K562 (cell line): ENCODE results near the gene B3GAT3. TPM values are rescaled to one million over a fixed set of nuclear protein-coding genes. Genes with fewer than 3 reads are reported as not detected.

Source experiments
- COPS2 ChIP-seq: fragments of 450-650 bp; conservative IDR thresholded peaks from 2 replicates; pipeline ENCODE4 v1.6.1; 2016; ENCODE audit warnings: mild to moderate bottlenecking, moderate library complexity
- CREBBP ChIP-seq: IDR thresholded peaks from one replicate; pipeline ENCODE4 v1.6.1; 2012; ENCODE audit warnings: low read depth, mild to moderate bottlenecking, control low read depth, inconsistent platforms, low read length
- HDAC3 ChIP-seq: fragments of 450-650 bp; IDR thresholded peaks from 2 replicates; pipeline ENCODE4 v1.6.1; 2018; ENCODE audit warnings: borderline replicate concordance, mild to moderate bottlenecking, moderate library complexity; ENCODE audit not compliant: partially characterized antibody
- HNRNPUL1 ChIP-seq: fragments of 200-400 bp; formaldehyde crosslinking; IDR thresholded peaks from 2 replicates; pipeline ENCODE4 v1.6.1; 2017; ENCODE audit warnings: low read length
- MAFK ChIP-seq: IDR thresholded peaks from 2 replicates; pipeline ENCODE4 v1.6.1; 2011; ENCODE audit warnings: low read length, improper control_type of control experiment
- RBM25 ChIP-seq: fragments of 200-400 bp; formaldehyde crosslinking; IDR thresholded peaks from 2 replicates; pipeline ENCODE4 v1.6.1; 2018; ENCODE audit warnings: low read length, low read depth, moderate library complexity; ENCODE audit not compliant: severe bottlenecking
- SAFB ChIP-seq: fragments of 200-400 bp; formaldehyde crosslinking; IDR thresholded peaks from 2 replicates; pipeline ENCODE4 v1.6.1; 2017; ENCODE audit warnings: low read depth, low read length, borderline replicate concordance
- TAF1 ChIP-seq: IDR thresholded peaks from 2 replicates; pipeline ENCODE4 v1.6.1; 2011; ENCODE audit warnings: mild to moderate bottlenecking, low read length, moderate library complexity; ENCODE audit not compliant: insufficient read depth, control insufficient read depth, severe bottlenecking; ENCODE audit errors: extremely low read depth
- ZNF431 ChIP-seq: sonication (generic); formaldehyde crosslinking; IDR thresholded peaks from 2 replicates; pipeline ENCODE4 v1.8.0; 2022; ENCODE audit warnings: mild to moderate bottlenecking, missing genetic modification reagents
- polyA plus RNA-seq, 8 experiments: library from polyadenylated mRNA; depleted of rRNA in 4 of 8; stranded (reverse) in 5 of 8; unstranded in 3 of 8; fragments of >200 nt; fragmentation: Nextera tagmentation in 2 of 8; fragmentation: Illumina TruSeq in 1 of 8; extraction: Ambion mirVana in 2 of 8; extraction: Trizol in 1 of 8; gene quantifications; 2 replicates each; pipeline versions ENCODE4 v1.2.1 to v1.2.3, GENCODE V29; 2011 to 2014; ENCODE audit warnings: inconsistent platforms in 1 of 8, missing spikeins in 1 of 8
- total RNA-seq, 7 experiments: library from RNA; depleted of rRNA in 6 of 7; stranded (reverse); fragments of >200 nt in 6 of 7; fragmentation: Illumina TruSeq in 2 of 7; extraction: Trizol in 2 of 7; gene quantifications; 2 replicates each; pipeline versions ENCODE4 v1.2.1 to v1.2.3, GENCODE V29; 2011 to 2021; ENCODE audit warnings: low replicate concordance in 1 of 7
- TF ChIP-seq, protein P1 (sequence below): fragments of 250-450 bp; sonication (Bioruptor Pico); IDR thresholded peaks from 2 replicates; pipeline ENCODE4 v1.8.0; 2022; ENCODE audit warnings: moderate library complexity, mild to moderate bottlenecking, inconsistent platforms
- TF ChIP-seq, protein P2 (sequence below): sonication (generic); formaldehyde crosslinking; IDR thresholded peaks from 2 replicates; pipeline ENCODE4 v1.8.1; 2023; ENCODE audit warnings: mild to moderate bottlenecking, missing genetic modification reagents
- TF ChIP-seq, protein P3 (sequence below): sonication (generic); formaldehyde crosslinking; IDR thresholded peaks from 2 replicates; pipeline ENCODE4 v1.8.1; 2023; ENCODE audit warnings: mild to moderate bottlenecking, missing genetic modification reagents, moderate library complexity
- TF ChIP-seq, protein P4 (sequence below): sonication (generic); formaldehyde crosslinking; IDR thresholded peaks from 2 replicates; pipeline ENCODE4 v1.8.0; 2023; ENCODE audit warnings: mild to moderate bottlenecking, missing genetic modification reagents

Gene B3GAT3
- total and polyA plus RNA-seq, 9 of the 15 experiments (the other 6 are each of a cell fraction or from before 2014, with no cell fraction given) = 0.30 to 64.0 (median 21.4) TPM

DNA sequence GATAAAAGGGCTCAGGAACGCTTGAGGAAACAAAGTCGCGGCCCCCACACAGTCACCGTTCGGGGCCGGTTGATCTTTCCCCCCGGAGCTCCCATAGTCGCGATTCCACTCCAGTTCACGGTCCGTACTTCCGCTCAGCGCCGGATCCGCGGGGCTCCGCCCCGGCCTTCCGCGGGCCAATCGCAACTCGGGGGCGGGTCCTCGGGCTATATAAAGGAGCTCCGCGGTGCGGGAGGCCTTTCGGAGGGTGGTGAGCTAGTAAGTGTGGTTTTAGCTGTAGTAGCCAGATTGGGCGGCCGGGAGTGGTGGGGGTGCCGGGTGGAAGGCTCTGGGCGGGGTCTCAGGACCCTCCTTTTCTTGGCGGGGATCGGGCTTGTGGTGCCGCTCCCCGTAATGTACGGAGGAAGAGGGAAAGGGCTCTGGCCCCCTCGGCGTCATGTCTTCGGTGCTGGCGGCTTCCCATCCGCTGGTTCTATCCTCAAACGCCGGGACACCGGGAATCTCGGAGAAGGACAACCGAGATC is 43.4 kb upstream of the B3GAT3 start, which contains the start of the genes C11orf98 and CSKMT (continued):
- TF ChIP-seq, protein P1, sequence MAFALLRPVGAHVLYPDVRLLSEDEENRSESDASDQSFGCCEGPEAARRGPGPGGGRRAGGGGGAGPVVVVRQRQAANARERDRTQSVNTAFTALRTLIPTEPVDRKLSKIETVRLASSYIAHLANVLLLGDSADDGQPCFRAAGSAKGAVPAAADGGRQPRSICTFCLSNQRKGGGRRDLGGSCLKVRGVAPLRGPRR (CRISPR knock-in tag) = no peak
- TF ChIP-seq TAF1 (peak; percentile 99), CREBBP (peak; percentile 27), HNRNPUL1 (peak; percentile 59; the same call in 1 of the 2 replicates), SAFB (no peak), HDAC3 (no peak), MAFK (no peak; the same call in 1 of the 2 replicates), RBM25 (peak; percentile 58), COPS2 (no peak), ZNF431 (CRISPR knock-in tag) (no peak)
- TF ChIP-seq, protein P2, sequence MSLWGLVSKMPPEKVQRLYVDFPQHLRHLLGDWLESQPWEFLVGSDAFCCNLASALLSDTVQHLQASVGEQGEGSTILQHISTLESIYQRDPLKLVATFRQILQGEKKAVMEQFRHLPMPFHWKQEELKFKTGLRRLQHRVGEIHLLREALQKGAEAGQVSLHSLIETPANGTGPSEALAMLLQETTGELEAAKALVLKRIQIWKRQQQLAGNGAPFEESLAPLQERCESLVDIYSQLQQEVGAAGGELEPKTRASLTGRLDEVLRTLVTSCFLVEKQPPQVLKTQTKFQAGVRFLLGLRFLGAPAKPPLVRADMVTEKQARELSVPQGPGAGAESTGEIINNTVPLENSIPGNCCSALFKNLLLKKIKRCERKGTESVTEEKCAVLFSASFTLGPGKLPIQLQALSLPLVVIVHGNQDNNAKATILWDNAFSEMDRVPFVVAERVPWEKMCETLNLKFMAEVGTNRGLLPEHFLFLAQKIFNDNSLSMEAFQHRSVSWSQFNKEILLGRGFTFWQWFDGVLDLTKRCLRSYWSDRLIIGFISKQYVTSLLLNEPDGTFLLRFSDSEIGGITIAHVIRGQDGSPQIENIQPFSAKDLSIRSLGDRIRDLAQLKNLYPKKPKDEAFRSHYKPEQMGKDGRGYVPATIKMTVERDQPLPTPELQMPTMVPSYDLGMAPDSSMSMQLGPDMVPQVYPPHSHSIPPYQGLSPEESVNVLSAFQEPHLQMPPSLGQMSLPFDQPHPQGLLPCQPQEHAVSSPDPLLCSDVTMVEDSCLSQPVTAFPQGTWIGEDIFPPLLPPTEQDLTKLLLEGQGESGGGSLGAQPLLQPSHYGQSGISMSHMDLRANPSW (CRISPR knock-in tag) = peak; percentile 31; the same call in 1 of the 2 replicates
- TF ChIP-seq, protein P3, sequence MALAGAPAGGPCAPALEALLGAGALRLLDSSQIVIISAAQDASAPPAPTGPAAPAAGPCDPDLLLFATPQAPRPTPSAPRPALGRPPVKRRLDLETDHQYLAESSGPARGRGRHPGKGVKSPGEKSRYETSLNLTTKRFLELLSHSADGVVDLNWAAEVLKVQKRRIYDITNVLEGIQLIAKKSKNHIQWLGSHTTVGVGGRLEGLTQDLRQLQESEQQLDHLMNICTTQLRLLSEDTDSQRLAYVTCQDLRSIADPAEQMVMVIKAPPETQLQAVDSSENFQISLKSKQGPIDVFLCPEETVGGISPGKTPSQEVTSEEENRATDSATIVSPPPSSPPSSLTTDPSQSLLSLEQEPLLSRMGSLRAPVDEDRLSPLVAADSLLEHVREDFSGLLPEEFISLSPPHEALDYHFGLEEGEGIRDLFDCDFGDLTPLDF (CRISPR knock-in tag) = peak; percentile 52; the same call in 1 of the 2 replicates
- TF ChIP-seq, protein P4, sequence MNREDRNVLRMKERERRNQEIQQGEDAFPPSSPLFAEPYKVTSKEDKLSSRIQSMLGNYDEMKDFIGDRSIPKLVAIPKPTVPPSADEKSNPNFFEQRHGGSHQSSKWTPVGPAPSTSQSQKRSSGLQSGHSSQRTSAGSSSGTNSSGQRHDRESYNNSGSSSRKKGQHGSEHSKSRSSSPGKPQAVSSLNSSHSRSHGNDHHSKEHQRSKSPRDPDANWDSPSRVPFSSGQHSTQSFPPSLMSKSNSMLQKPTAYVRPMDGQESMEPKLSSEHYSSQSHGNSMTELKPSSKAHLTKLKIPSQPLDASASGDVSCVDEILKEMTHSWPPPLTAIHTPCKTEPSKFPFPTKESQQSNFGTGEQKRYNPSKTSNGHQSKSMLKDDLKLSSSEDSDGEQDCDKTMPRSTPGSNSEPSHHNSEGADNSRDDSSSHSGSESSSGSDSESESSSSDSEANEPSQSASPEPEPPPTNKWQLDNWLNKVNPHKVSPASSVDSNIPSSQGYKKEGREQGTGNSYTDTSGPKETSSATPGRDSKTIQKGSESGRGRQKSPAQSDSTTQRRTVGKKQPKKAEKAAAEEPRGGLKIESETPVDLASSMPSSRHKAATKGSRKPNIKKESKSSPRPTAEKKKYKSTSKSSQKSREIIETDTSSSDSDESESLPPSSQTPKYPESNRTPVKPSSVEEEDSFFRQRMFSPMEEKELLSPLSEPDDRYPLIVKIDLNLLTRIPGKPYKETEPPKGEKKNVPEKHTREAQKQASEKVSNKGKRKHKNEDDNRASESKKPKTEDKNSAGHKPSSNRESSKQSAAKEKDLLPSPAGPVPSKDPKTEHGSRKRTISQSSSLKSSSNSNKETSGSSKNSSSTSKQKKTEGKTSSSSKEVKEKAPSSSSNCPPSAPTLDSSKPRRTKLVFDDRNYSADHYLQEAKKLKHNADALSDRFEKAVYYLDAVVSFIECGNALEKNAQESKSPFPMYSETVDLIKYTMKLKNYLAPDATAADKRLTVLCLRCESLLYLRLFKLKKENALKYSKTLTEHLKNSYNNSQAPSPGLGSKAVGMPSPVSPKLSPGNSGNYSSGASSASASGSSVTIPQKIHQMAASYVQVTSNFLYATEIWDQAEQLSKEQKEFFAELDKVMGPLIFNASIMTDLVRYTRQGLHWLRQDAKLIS = no peak; the same call in 1 of the 2 replicates
